ENCODE data around the gene RIOK2.

RIOK2 gene

GRCh38 chr5:97121848-97122247, 61.2 kb downstream of the RIOK2 start:
- no peak for DNase-seq

GRCh38 chr5:97120195-97120594, 62.9 kb downstream of the RIOK2 start:
- DNase-seq: no peak

- no peak for DNase-seq
Measured at GRCh38 chr5:97119007-97119390, 64.0 kb downstream of the RIOK2 start.

GRCh38 chr5:97118261-97119006, 64.6 kb downstream of the RIOK2 start:
- DNase-seq: no peak

GRCh38 chr5:97115932-97116331, 67.1 kb downstream of the RIOK2 start:
- no peak for DNase-seq

GRCh38 chr5:97112230-97112629, 70.8 kb downstream of the RIOK2 start:
- DNase-seq: no peak

- no peak for DNase-seq
Measured at GRCh38 chr5:97111616-97112015, 71.4 kb downstream of the RIOK2 start.

GRCh38 chr5:97111004-97111403, 72.0 kb downstream of the RIOK2 start:
- no peak for DNase-seq

All from EL (cell line).